Nucleus accumbens (tissue), 56 donors: Measurements from ENCODE around the gene UGCG.
A peak's percentile ranks its signal among the peaks of the same experiment; 100 is the strongest.
"Not testable (repeated sequence)": the region's sequence is repeated elsewhere in the genome, so short reads cannot be mapped to it uniquely, and the experiment has no call there.

Experiments
- DNase-seq, 56 donors: peaks; one replicate each; lab custom pipeline; 2025; lab: John Stamatoyannopoulos, UW

The UGCG gene

GRCh38 chr9:111895996-111896941, at the start of gene UGCG:
UGCG (plus strand) TSS chr9:111896814; CDS start chr9:111897216, 402 bp downstream.
- DNase-seq = peak in 55 of 56 donors; percentile 38 to 92 (median 80)

- no peak for DNase-seq
Measured at GRCh38 chr9:111851553-111851952, 45.1 kb upstream of the UGCG start.

- DNase-seq = no peak
Measured at GRCh38 chr9:111852291-111852690, 44.3 kb upstream of the UGCG start.

- no peak for DNase-seq
Measured at GRCh38 chr9:111853450-111853827, 43.2 kb upstream of the UGCG start.

- DNase-seq = no peak
Measured at GRCh38 chr9:111854799-111855198, 41.8 kb upstream of the UGCG start.

GRCh38 chr9:111857555-111858211, 38.9 kb upstream of the UGCG start:
- DNase-seq = no peak

GRCh38 chr9:111860443-111860842, 36.2 kb upstream of the UGCG start:
- no peak for DNase-seq

GRCh38 chr9:111863636-111864035, 33.0 kb upstream of the UGCG start:
- DNase-seq = no peak

- no peak for DNase-seq
Measured at GRCh38 chr9:111866976-111867375, 29.6 kb upstream of the UGCG start.

- no peak for DNase-seq
Measured at GRCh38 chr9:111868475-111868874, 28.1 kb upstream of the UGCG start.

GRCh38 chr9:111870774-111871498, 25.7 kb upstream of the UGCG start:
- no peak for DNase-seq

GRCh38 chr9:111871499-111871855, 25.1 kb upstream of the UGCG start:
- no peak for DNase-seq

GRCh38 chr9:111872886-111873285, 23.7 kb upstream of the UGCG start:
- DNase-seq = no peak

- no peak for DNase-seq
Measured at GRCh38 chr9:111873901-111874300, 22.7 kb upstream of the UGCG start.

GRCh38 chr9:111874500-111874899, 22.1 kb upstream of the UGCG start:
- no peak for DNase-seq

- DNase-seq = not testable (repeated sequence)
Measured at GRCh38 chr9:111875291-111875690, 21.3 kb upstream of the UGCG start.

- not testable (repeated sequence) for DNase-seq
Measured at GRCh38 chr9:111875691-111876090, 20.9 kb upstream of the UGCG start.

GRCh38 chr9:111876179-111876578, 20.4 kb upstream of the UGCG start:
- no peak for DNase-seq

GRCh38 chr9:111877420-111877819, 19.2 kb upstream of the UGCG start:
- DNase-seq = no peak

- DNase-seq = no peak
Measured at GRCh38 chr9:111878946-111879345, 17.7 kb upstream of the UGCG start.
